Activated T-cell treated with anti-CD3 and anti-CD28 coated beads, Interleukin-2, amount 50 U/mL, for 72 hours (primary cell): ENCODE results near the gene GPR61. TPM values are rescaled to one million over a fixed set of nuclear protein-coding genes. Genes with fewer than 3 reads are reported as not detected.

ENCODE experiments used
- ATAC-seq, 2 donors: fragments of 150-1000 bp; cut with Tn5 transposase; replicated peaks in 1 of 2; 2 replicates each; pipeline ENCODE4 v1.10.0; 2021; ENCODE audit warnings: moderate library complexity in 2 of 2, mild to moderate bottlenecking in 1 of 2
- DNase-seq, 2 donors: peaks; one replicate each; pipeline ENCODE4 v3.0.0; 2021 to 2022; ENCODE audit warnings: mixed read lengths in 1 of 2
- H3K27ac Mint-ChIP-seq: one replicate; pipeline ENCODE4 v1.8.0; 2022; ENCODE audit warnings: mild to moderate bottlenecking, moderate library complexity, mixed read lengths
- H3K27me3 Mint-ChIP-seq: one replicate; pipeline ENCODE4 v1.8.0; 2022; ENCODE audit warnings: low read depth, mixed read lengths
- H3K36me3 Mint-ChIP-seq, 2 donors: one replicate each; pipeline ENCODE4 v1.8.0; 2022; ENCODE audit warnings: mixed read lengths in 2 of 2, mild to moderate bottlenecking in 1 of 2; ENCODE audit not compliant: insufficient read depth in 2 of 2
- H3K4me1 Mint-ChIP-seq: one replicate; pipeline ENCODE4 v1.8.0; 2022; ENCODE audit warnings: low read depth, mixed read lengths
- H3K4me3 Mint-ChIP-seq, 2 donors: one replicate each; pipeline ENCODE4 v1.8.0; 2022; ENCODE audit warnings: mild to moderate bottlenecking in 2 of 2, mixed read lengths in 2 of 2, moderate library complexity in 2 of 2
- H3K9me3 Mint-ChIP-seq, 2 donors: one replicate each; pipeline ENCODE4 v1.8.0; 2022; ENCODE audit warnings: mixed read lengths in 2 of 2
- total RNA-seq, 2 donors: library from RNA; stranded (reverse); gene quantifications; one replicate each; pipeline ENCODE4 v1.2.3, GENCODE V29; 2022

The GPR61 gene
- total RNA-seq, 2 donors from 2014 or later, result not detected

DNA sequence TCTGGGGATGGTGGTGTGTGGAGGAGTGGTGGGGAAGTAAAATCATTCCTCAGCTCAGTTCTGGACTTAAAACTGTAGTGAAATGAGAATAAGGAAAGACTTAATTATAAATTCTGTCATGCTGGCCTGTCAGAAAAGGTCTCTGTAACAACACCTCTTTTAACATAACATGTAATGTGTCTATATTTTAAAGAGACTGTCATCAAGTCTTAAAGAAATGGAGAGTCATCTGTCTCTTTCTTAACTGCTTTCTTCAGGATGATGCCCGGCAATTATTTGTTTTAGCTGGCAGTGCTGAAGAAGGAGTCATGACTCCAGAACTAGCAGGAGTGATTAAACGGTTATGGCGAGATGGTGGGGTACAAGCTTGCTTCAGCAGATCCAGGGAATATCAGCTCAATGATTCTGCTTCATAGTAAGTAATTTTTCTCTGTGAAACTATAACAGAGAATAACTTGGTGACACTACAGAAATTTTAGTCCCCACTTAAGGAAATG is 39.3 kb downstream of the GPR61 start:
- Mint-ChIP-seq H3K27ac (peak overlapping the region; percentile 39), H3K27me3 (no peaks in the 10 kb centered on the region)

DNA sequence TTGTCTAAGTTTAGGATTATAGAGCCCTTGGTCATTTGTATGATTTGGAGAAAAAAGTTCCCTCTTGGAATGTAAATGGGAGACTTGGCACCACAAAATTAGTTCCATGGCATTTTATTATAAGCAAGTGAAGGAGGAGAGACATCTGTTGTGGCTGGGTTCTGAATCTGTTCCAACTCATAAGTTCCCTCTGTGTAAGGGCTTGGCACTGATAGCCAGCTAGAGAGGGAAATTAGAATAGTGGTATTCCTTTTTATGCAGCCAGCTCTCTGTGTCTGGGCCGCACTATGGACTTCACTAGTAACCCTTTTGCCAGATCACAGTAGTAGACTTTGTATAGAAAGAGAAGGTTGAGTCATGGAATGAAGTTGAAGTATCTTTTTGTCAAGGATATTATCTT is 39.8 kb downstream of the GPR61 start:
- Mint-ChIP-seq H3K4me3 (no peak overlapping the region), H3K27me3 (no peaks in the 10 kb centered on the region), H3K27ac (no peak overlapping the region), H3K4me1 (no peaks in the 10 kb centered on the region), H3K36me3 (peaks cover 3 to 18% of the 10 kb centered on the region in 2 donors), H3K9me3 (no peaks in the 10 kb centered on the region)
- no peak for ATAC-seq
- DNase-seq, result no peak

More for the DNA sequence above, 39.3 kb downstream of the GPR61 start:
- ATAC-seq (no peak), DNase-seq (no peak)
- H3K9me3 Mint-ChIP-seq, result no peaks in the 10 kb centered on the region
- no peak overlapping the region for H3K4me3 Mint-ChIP-seq
- H3K36me3 Mint-ChIP-seq, result peaks cover 3 to 16% of the 10 kb centered on the region in 2 donors
- no peaks in the 10 kb centered on the region for H3K4me1 Mint-ChIP-seq

GRCh38 chr1:109582021-109582420 is 42.3 kb downstream of the GPR61 start:
- Mint-ChIP-seq H3K27ac (no peak overlapping the region), H3K36me3 (peaks cover 6 to 26% of the 10 kb centered on the region in 2 donors), H3K4me1 (no peaks in the 10 kb centered on the region), H3K9me3 (no peaks in the 10 kb centered on the region), H3K4me3 (no peak overlapping the region), H3K27me3 (no peaks in the 10 kb centered on the region)
- ATAC-seq, result no peak
- no peak for DNase-seq

DNA sequence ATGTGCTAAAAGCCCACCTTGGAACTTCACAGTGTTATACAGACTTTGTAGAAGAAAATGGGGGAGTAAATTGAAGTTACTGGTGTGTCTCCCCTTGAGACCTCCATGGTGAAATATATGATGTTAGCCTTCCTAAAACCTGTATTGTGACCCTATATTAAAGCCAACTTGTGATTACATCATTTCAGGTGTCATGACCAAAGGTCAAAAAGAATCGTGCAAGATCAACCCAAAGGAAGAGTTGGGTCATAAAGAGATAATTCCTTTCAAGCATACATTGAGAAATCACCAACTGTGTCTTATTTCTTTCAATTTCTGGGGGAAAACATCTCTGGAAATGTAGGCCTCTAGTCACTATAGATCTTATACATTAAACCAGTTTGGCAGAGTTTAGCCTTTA is 45.1 kb downstream of the GPR61 start:
- peak overlapping the region; percentile 44 for H3K27ac Mint-ChIP-seq
- no peak overlapping the region for H3K4me3 Mint-ChIP-seq
- no peaks in the 10 kb centered on the region for H3K9me3 Mint-ChIP-seq
- H3K4me1 Mint-ChIP-seq, result no peaks in the 10 kb centered on the region
- DNase-seq (no peak), ATAC-seq (no peak)
- no peaks in the 10 kb centered on the region for H3K27me3 Mint-ChIP-seq
- peaks cover 14 to 36% of the 10 kb centered on the region in 2 donors for H3K36me3 Mint-ChIP-seq

DNA sequence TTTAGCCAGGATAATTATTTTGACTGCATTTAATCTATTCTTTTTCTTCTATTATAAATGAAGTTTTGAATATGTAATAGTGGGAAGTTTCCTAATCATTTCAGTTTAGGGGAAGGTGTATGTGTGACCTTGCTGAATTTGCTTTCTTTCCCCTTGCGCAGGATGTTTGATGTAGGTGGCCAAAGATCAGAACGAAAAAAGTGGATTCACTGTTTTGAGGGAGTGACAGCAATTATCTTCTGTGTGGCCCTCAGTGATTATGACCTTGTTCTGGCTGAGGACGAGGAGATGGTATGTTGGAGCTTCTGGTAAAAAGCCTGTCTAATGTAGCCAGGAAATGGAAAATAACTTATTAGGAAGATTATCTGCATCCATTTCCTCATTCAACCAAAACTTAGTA is 46.4 kb downstream of the GPR61 start:
- Mint-ChIP-seq H3K9me3 (no peaks in the 10 kb centered on the region), H3K4me1 (no peaks in the 10 kb centered on the region), H3K27ac (peak overlapping the region; percentile 28), H3K36me3 (peaks cover 14 to 33% of the 10 kb centered on the region in 2 donors), H3K4me3 (no peak overlapping the region), H3K27me3 (no peaks in the 10 kb centered on the region)
- DNase-seq, result no peak
- ATAC-seq, result no peak

DNA sequence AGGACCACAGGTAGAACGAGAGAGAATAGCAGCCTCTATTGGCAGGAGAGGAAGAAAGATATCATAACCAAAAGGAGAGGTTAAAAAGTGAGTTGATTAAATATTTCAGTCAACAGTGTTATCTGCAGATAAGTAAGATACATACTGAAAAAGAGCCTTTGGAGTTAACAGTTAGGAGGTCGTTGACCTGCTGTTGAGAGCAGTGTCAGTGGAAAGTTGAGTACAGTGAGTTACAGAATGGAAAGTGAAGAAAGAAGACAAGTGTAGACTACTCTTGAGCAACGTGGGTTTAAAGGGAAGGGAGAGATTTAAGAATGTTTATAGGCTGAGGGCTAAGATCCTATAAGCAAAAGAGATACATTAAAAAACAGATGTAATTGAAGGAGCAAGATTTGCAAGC is 49.5 kb downstream of the GPR61 start:
- no peaks in the 10 kb centered on the region for H3K27me3 Mint-ChIP-seq
- H3K36me3 Mint-ChIP-seq, result peaks cover 14 to 33% of the 10 kb centered on the region in 2 donors
- no peak for ATAC-seq
- H3K27ac Mint-ChIP-seq, result peak overlapping the region; percentile 18
- no peaks in the 10 kb centered on the region for H3K9me3 Mint-ChIP-seq
- no peaks in the 10 kb centered on the region for H3K4me1 Mint-ChIP-seq
- H3K4me3 Mint-ChIP-seq, result no peak overlapping the region
- no peak for DNase-seq

DNA sequence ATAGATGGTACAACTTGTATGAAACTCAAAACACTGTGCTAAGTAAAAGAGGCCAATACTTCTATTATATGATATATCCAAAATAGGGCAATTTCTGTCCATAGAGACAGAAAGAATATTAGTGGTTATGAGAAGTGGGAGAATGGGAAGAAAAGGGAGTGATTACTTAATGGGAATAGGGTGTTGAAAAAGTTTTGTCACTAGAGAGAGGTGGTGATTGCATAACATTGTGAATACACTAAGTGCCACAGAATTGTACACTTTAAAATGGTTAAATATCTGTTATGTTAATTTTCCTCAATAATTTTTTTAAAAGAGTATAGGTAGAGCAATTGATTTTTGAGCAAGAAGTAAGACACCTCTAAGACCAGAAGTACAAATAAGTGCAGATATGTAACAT is 50.0 kb downstream of the GPR61 start:
- H3K4me3 Mint-ChIP-seq, result no peak overlapping the region
- peak overlapping the region; percentile 18 for H3K27ac Mint-ChIP-seq
- H3K9me3 Mint-ChIP-seq, result no peaks in the 10 kb centered on the region
- no peak for DNase-seq
- no peak for ATAC-seq
- H3K4me1 Mint-ChIP-seq, result no peaks in the 10 kb centered on the region
- peaks cover 14 to 30% of the 10 kb centered on the region in 2 donors for H3K36me3 Mint-ChIP-seq
- no peaks in the 10 kb centered on the region for H3K27me3 Mint-ChIP-seq

DNA sequence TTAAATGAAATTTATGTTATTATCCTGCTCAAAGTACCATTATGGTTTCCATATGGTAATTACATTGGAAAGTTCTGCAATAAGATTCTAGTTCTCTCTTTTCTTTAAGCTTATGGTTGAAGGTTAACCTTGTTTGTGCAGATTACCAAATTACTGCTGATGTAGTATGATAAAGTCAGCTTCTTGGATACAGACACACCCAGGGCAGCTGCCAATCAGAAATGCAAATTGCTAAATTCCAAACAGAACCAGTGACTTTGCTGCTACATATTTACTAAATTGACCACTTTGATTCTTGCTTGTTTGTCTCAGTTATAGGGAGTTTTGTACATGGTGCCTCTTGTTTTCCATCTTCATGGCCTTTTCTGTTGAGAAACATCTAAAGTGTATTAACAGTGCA is 53.2 kb downstream of the GPR61 start:
- no peaks in the 10 kb centered on the region for H3K4me1 Mint-ChIP-seq
- no peaks in the 10 kb centered on the region for H3K27me3 Mint-ChIP-seq
- H3K4me3 Mint-ChIP-seq, result no peak overlapping the region
- H3K27ac Mint-ChIP-seq, result peak overlapping the region; percentile 33
- DNase-seq (no peak), ATAC-seq (no peak)
- H3K36me3 Mint-ChIP-seq, result peaks cover 8 to 22% of the 10 kb centered on the region in 2 donors
- H3K9me3 Mint-ChIP-seq, result no peaks in the 10 kb centered on the region

- H3K4me3 Mint-ChIP-seq, result no peak overlapping the region
- H3K4me1 Mint-ChIP-seq, result no peaks in the 10 kb centered on the region
- H3K27ac Mint-ChIP-seq, result no peak overlapping the region
- H3K27me3 Mint-ChIP-seq, result no peaks in the 10 kb centered on the region
- ATAC-seq (no peak), DNase-seq (no peak)
- H3K36me3 Mint-ChIP-seq, result peaks cover 1 to 18% of the 10 kb centered on the region in 2 donors
- H3K9me3 Mint-ChIP-seq, result no peaks in the 10 kb centered on the region
Measured at GRCh38 chr1:109595531-109595930, 55.9 kb downstream of the GPR61 start.

Other genes starting within 250 kb of the GPR61 start
- gene MYBPHL, start 232.9 kb upstream of the GPR61 start, total RNA-seq, result not detected
- gene SORT1, start 142.0 kb upstream of the GPR61 start, total RNA-seq, result 1 to 10 TPM; 1.4 to 4.8 TPM
- gene PSMA5, start 113.4 kb upstream of the GPR61 start, total RNA-seq, result 100 to 1,000 TPM; 169 to 179 TPM
- under 1 TPM; 0.10 to 0.37 TPM for gene SYPL2, start 73.3 kb upstream of the GPR61 start, total RNA-seq
- gene ATXN7L2, start 56.0 kb upstream of the GPR61 start, total RNA-seq, result 10 to 100 TPM; 11.9 to 13.3 TPM
- 10 to 100 TPM; 15.8 to 16.5 TPM for gene CYB561D1, start 45.8 kb upstream of the GPR61 start, total RNA-seq
- 1 to 10 TPM; 2.1 to 2.6 TPM for gene AMIGO1, start 30.1 kb upstream of the GPR61 start, total RNA-seq
- gene GNAI3, start 8.7 kb downstream of the GPR61 start, total RNA-seq, result 10 to 100 TPM in 1 of 2 donors, 1 to 10 TPM in 1; 8.9 to 10.1 TPM
- under 1 TPM; 0.17 to 0.23 TPM for gene GNAT2, start 79.7 kb downstream of the GPR61 start, total RNA-seq
- gene AMPD2, start 80.0 kb downstream of the GPR61 start, total RNA-seq, result 10 to 100 TPM; 64.0 to 79.2 TPM
- 10 to 100 TPM; 23.5 to 31.1 TPM for gene GSTM4, start 116.2 kb downstream of the GPR61 start, total RNA-seq
- 10 to 100 TPM; 40.2 to 41.9 TPM for gene GSTM2, start 128.2 kb downstream of the GPR61 start, total RNA-seq
- gene GSTM1, start 147.9 kb downstream of the GPR61 start, total RNA-seq, result 10 to 100 TPM; 37.2 to 60.6 TPM
- 1 to 10 TPM in 1 of 2 donors, under 1 TPM in 1; 0.81 to 1.0 TPM for gene GSTM5, start 172.4 kb downstream of the GPR61 start, total RNA-seq
- gene GSTM3, start 201.2 kb downstream of the GPR61 start, total RNA-seq, result 10 to 100 TPM in 1 of 2 donors, 1 to 10 TPM in 1; 8.1 to 13.3 TPM
- not detected for gene EPS8L3, start 224.1 kb downstream of the GPR61 start, total RNA-seq